ENCODE measurements around the gene MOV10.

- TF ChIP-seq CTCF (IDR thresholded peaks at IDR 0.05; ENCODE audit: low read length) (no peak), EZH2phosphoT487 (IDR thresholded peaks at IDR 0.05; ENCODE audit: low read length) (no peak)
These were observed 46.3 kb downstream of the MOV10 start for GRCh38 chr1:112720800-112721199.
